Mammary epithelial cell (primary cell): Measurements from ENCODE around the gene HAL.

ENCODE experiments used
- CTCF ChIP-seq, 2 donors: IDR thresholded peaks in 1 of 2; conservative IDR thresholded peaks in 1 of 2; 2 replicates each; pipeline ENCODE4 v1.5.1; 2011 to 2012; ENCODE audit warnings: inconsistent platforms in 2 of 2, low read length in 2 of 2, mild to moderate bottlenecking in 2 of 2, control low read depth in 1 of 2, low read depth in 1 of 2; ENCODE audit not compliant: insufficient read depth in 1 of 2; ENCODE audit errors: extremely low read depth in 1 of 2
- EZH2 ChIP-seq: IDR thresholded peaks from 2 replicates; pipeline ENCODE4 v1.6.1; 2012; ENCODE audit warnings: low read length, inconsistent platforms, borderline replicate concordance

GRCh38 chr12:95974358-95974757 lies 21.8 kb downstream of the HAL start:
- no peak for TF ChIP-seq CTCF (conservative IDR thresholded peaks at IDR 0.05 in 1 of 2, IDR thresholded peaks at IDR 0.05 in 1 of 2; ENCODE audit: extremely low read depth in 1 of 2, insufficient read depth in 1 of 2, low read depth in 1 of 2, low read length in 2 of 2)
- no peak for TF ChIP-seq EZH2
